H9 (cell line): ENCODE data around the gene LGALS7B. TPM values are rescaled to one million over a fixed set of nuclear protein-coding genes. Genes with fewer than 3 reads are reported as not detected.

ENCODE experiments used
- DNase-seq: peaks from one replicate; pipeline ENCODE4 v3.0.0-alpha.2; 2017
- H2AFZ ChIP-seq: one replicate; pipeline ENCODE4 v1.6.1; 2013; ENCODE audit warnings: mild to moderate bottlenecking, low read length, control low read depth, moderate library complexity
- H2AK5ac ChIP-seq: 2 replicates; pipeline ENCODE4 v1.6.1; 2013; ENCODE audit warnings: low read length, control low read depth, mixed read lengths; ENCODE audit not compliant: insufficient read length
- H2BK120ac ChIP-seq: one replicate; pipeline ENCODE4 v1.6.1; 2013; ENCODE audit warnings: low read depth, mild to moderate bottlenecking, low read length, control low read depth, inconsistent platforms; ENCODE audit not compliant: poor library complexity, severe bottlenecking
- H2BK12ac ChIP-seq: 2 replicates; pipeline ENCODE4 v1.6.1; 2013; ENCODE audit warnings: low read length, control low read depth, mixed read lengths, low read depth; ENCODE audit not compliant: insufficient read length
- H2BK15ac ChIP-seq: 2 replicates; pipeline ENCODE4 v1.6.1; 2013; ENCODE audit warnings: low read depth, low read length, control low read depth
- H2BK20ac ChIP-seq: one replicate; pipeline ENCODE4 v1.6.1; 2013; ENCODE audit warnings: low read depth, mild to moderate bottlenecking, low read length, control low read depth, inconsistent platforms; ENCODE audit not compliant: poor library complexity, severe bottlenecking
- H2BK5ac ChIP-seq: 2 replicates; pipeline ENCODE4 v1.6.1; 2013; ENCODE audit warnings: low read length, control low read depth, mixed read lengths; ENCODE audit not compliant: insufficient read length
- H3K14ac ChIP-seq: 2 replicates; pipeline ENCODE4 v1.6.1; 2013; ENCODE audit warnings: low read length, control low read depth; ENCODE audit not compliant: insufficient read depth
- H3K18ac ChIP-seq: 2 replicates; pipeline ENCODE4 v1.6.1; 2013; ENCODE audit warnings: low read depth, mild to moderate bottlenecking, mixed read lengths, low read length, control low read depth; ENCODE audit not compliant: insufficient read length
- H3K23ac ChIP-seq: 2 replicates; pipeline ENCODE4 v1.6.1; 2013; ENCODE audit warnings: low read length, control low read depth, mixed read lengths, low read depth; ENCODE audit not compliant: insufficient read length
- H3K23me2 ChIP-seq: 2 replicates; pipeline ENCODE4 v1.6.1; 2013; ENCODE audit warnings: low read depth, mild to moderate bottlenecking, mixed read lengths, low read length, control low read depth; ENCODE audit not compliant: insufficient read length, poor library complexity, severe bottlenecking
- H3K27ac ChIP-seq: 2 replicates; pipeline ENCODE4 v1.5.1; 2013; ENCODE audit warnings: low read length, control low read depth, mixed read lengths, low read depth; ENCODE audit not compliant: insufficient read length
- H3K27me3 ChIP-seq: 2 replicates; pipeline ENCODE4 v1.6.1; 2013; ENCODE audit warnings: low read length, control low read depth, inconsistent platforms; ENCODE audit not compliant: insufficient read depth
- H3K4ac ChIP-seq: 2 replicates; pipeline ENCODE4 v1.6.1; 2013; ENCODE audit warnings: low read depth, mild to moderate bottlenecking, control low read depth, inconsistent platforms, low read length, moderate library complexity
- H3K4me1 ChIP-seq: 2 replicates; pipeline ENCODE4 v1.6.1; 2013; ENCODE audit warnings: low read length, control low read depth, inconsistent platforms; ENCODE audit not compliant: insufficient read depth
- H3K4me2 ChIP-seq: 2 replicates; pipeline ENCODE4 v1.6.1; 2013; ENCODE audit warnings: low read length, control low read depth, mixed read lengths; ENCODE audit not compliant: insufficient read length, insufficient read depth
- H3K56ac ChIP-seq: 2 replicates; pipeline ENCODE4 v1.6.1; 2013; ENCODE audit warnings: low read depth, mild to moderate bottlenecking, mixed read lengths, low read length, control low read depth; ENCODE audit not compliant: insufficient read length
- H3K79me1 ChIP-seq: 2 replicates; pipeline ENCODE4 v1.6.1; 2013; ENCODE audit warnings: low read depth, mild to moderate bottlenecking, moderate library complexity, low read length, control low read depth, inconsistent platforms; ENCODE audit not compliant: insufficient read depth, poor library complexity, severe bottlenecking
- H3K79me2 ChIP-seq: 2 replicates; pipeline ENCODE4 v1.6.1; 2013; ENCODE audit warnings: low read length, control low read depth, inconsistent platforms; ENCODE audit not compliant: insufficient read depth
- H3K9ac ChIP-seq: 2 replicates; pipeline ENCODE4 v1.6.1; 2013; ENCODE audit warnings: low read length, control low read depth, mixed read lengths; ENCODE audit not compliant: insufficient read length; ENCODE audit errors: extremely low read depth
- H3K9me3 ChIP-seq: one replicate; pipeline ENCODE4 v1.6.1; 2013; ENCODE audit warnings: low read depth, low read length, inconsistent platforms; ENCODE audit not compliant: control insufficient read depth
- H3T11ph ChIP-seq: one replicate; pipeline ENCODE4 v1.6.1; 2013; ENCODE audit warnings: mild to moderate bottlenecking, low read length, control low read depth, inconsistent platforms
- H4K20me1 ChIP-seq: one replicate; pipeline ENCODE4 v1.6.1; 2013; ENCODE audit not compliant: control insufficient read depth, insufficient read length, insufficient read depth
- H4K5ac ChIP-seq: 2 replicates; pipeline ENCODE4 v1.6.1; 2013; ENCODE audit warnings: low read depth, mild to moderate bottlenecking, mixed read lengths, low read length, control low read depth; ENCODE audit not compliant: insufficient read length
- H4K8ac ChIP-seq: replicated peaks from 2 replicates; pipeline ENCODE4 v1.6.1; 2013; ENCODE audit warnings: low read length, control low read depth, mixed read lengths, low read depth; ENCODE audit not compliant: insufficient read length
- H4K91ac ChIP-seq: 2 replicates; pipeline ENCODE4 v1.6.1; 2013; ENCODE audit warnings: low read depth, mild to moderate bottlenecking, moderate library complexity, mixed read lengths, low read length, control low read depth; ENCODE audit not compliant: insufficient read length
- H3K27ac Mint-ChIP-seq, 3 experiments: 2 replicates in 2 of 3; 3 replicates in 1 of 3; pipeline ENCODE4 v1.8.0; 2020 to 2021; ENCODE audit warnings: mixed read lengths in 3 of 3, mild to moderate bottlenecking in 1 of 3, moderate library complexity in 1 of 3
- H3K27me3 Mint-ChIP-seq: 2 replicates; pipeline ENCODE4 v1.8.0; 2021; ENCODE audit warnings: low read depth, mild to moderate bottlenecking, moderate library complexity, mixed read lengths
- H3K36me3 Mint-ChIP-seq, 3 experiments: 2 replicates in 2 of 3; 3 replicates in 1 of 3; pipeline ENCODE4 v1.8.0; 2020 to 2021; ENCODE audit warnings: low read depth in 3 of 3, mixed read lengths in 3 of 3; ENCODE audit not compliant: insufficient read depth in 1 of 3
- H3K4me1 Mint-ChIP-seq, 2 experiments: 2 replicates each; pipeline ENCODE4 v1.8.0; 2020; ENCODE audit warnings: mixed read lengths in 2 of 2
- H3K4me3 Mint-ChIP-seq, 2 experiments: 2 replicates in 1 of 2; 3 replicates in 1 of 2; pipeline ENCODE4 v1.8.0; 2020 to 2021; ENCODE audit warnings: mild to moderate bottlenecking in 2 of 2, mixed read lengths in 2 of 2, moderate library complexity in 1 of 2
- H3K9me3 Mint-ChIP-seq, 2 experiments: 2 replicates in 1 of 2; 3 replicates in 1 of 2; pipeline ENCODE4 v1.8.0; 2020; ENCODE audit warnings: mild to moderate bottlenecking in 2 of 2, mixed read lengths in 2 of 2, moderate library complexity in 1 of 2
- WGBS: extraction: QIAGEN DNeasy Blood & Tissue Kit; methylation state at CpG from one replicate; pipeline ENCODE4 v1.1.7; 2013; ENCODE audit warnings: missing lambda C conversion rate, low lambda C conversion rate, mixed read lengths; ENCODE audit not compliant: insufficient read length; ENCODE audit errors: extremely low coverage; 5-methylcytosine and 5-hydroxymethylcytosine counted together
- total RNA-seq: library from RNA; stranded (reverse); gene quantifications from 2 replicates; pipeline ENCODE4 v1.2.1, GENCODE V29; 2021
- TF ChIP-seq, protein P1 (sequence below): fragments of 200-600 bp; sonication (generic); conservative IDR thresholded peaks from 3 replicates; pipeline ENCODE4 v1.8.0; 2021; ENCODE audit warnings: antibody characterized with exemption, mild to moderate bottlenecking

LGALS7B gene
- total RNA-seq, 1 experiment from 2014 or later = 0.90 TPM

DNA sequence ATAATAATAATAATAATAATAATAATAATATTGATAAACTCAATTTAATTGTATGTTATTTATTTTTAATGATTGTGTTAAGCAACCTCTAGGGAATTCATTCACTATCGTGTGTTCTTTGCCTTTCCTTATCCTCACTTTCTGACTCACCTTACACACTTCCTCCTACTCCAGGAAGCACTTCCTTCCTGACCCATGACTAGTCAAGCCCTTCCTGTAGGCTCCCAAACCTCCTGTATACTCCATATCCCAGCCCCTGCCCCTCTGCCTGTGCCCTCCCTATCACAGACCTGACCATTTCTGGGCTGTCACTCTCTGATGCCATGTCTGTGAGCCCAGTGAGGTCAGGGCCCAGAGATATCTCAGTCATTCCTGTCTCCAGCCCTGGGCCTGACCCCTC is 16.2 kb downstream of the LGALS7B start:
- Histone ChIP-seq H3K79me2 (no peaks in the 10 kb centered on the region), H2BK20ac (no peak overlapping the region), H3K14ac (no peak overlapping the region; the same call in 1 of the 2 replicates), H4K5ac (no peak overlapping the region), H2BK120ac (no peak overlapping the region), H4K20me1 (no peaks in the 10 kb centered on the region), H3K18ac (no peak overlapping the region), H3K27ac (no peak overlapping the region), H3K4me1 (no peaks in the 10 kb centered on the region), H3K23ac (no peak overlapping the region), H2BK5ac (no peak overlapping the region), H2BK15ac (no peak overlapping the region), H3K79me1 (no peaks in the 10 kb centered on the region), H2BK12ac (no peak overlapping the region), H3K27me3 (no peaks in the 10 kb centered on the region), H4K8ac (no peak overlapping the region), H3K9ac (no peak overlapping the region), H3K4ac (no peak overlapping the region; the same call in 1 of the 2 replicates), H3K23me2 (no peaks in the 10 kb centered on the region), H3K4me2 (no peak overlapping the region), H2AFZ (no peak overlapping the region), H3K56ac (no peak overlapping the region), H3K9me3 (no peaks in the 10 kb centered on the region), H3T11ph (no peak overlapping the region), H4K91ac (no peak overlapping the region), H2AK5ac (no peak overlapping the region)
- Mint-ChIP-seq H3K9me3 (peaks cover 0 to 3% of the 10 kb centered on the region in 2 experiments; a peak in 2 of 5 replicates), H3K36me3 (peaks cover 0 to 5% (median 2%) of the 10 kb centered on the region in 3 experiments; a peak in 3 of 7 replicates), H3K4me3 (peak overlapping the region in 1 of 2 experiments; percentile 25; a peak in 1 of 5 replicates), H3K27me3 (peaks cover 6% of the 10 kb centered on the region), H3K27ac (no peak overlapping the region), H3K4me1 (peaks cover 0 to 3% of the 10 kb centered on the region in 2 experiments; a peak in 1 of 4 replicates)
- TF ChIP-seq, protein P1, sequence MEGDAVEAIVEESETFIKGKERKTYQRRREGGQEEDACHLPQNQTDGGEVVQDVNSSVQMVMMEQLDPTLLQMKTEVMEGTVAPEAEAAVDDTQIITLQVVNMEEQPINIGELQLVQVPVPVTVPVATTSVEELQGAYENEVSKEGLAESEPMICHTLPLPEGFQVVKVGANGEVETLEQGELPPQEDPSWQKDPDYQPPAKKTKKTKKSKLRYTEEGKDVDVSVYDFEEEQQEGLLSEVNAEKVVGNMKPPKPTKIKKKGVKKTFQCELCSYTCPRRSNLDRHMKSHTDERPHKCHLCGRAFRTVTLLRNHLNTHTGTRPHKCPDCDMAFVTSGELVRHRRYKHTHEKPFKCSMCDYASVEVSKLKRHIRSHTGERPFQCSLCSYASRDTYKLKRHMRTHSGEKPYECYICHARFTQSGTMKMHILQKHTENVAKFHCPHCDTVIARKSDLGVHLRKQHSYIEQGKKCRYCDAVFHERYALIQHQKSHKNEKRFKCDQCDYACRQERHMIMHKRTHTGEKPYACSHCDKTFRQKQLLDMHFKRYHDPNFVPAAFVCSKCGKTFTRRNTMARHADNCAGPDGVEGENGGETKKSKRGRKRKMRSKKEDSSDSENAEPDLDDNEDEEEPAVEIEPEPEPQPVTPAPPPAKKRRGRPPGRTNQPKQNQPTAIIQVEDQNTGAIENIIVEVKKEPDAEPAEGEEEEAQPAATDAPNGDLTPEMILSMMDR = no peak
- no CpG with 5 or more reads among the region's 1 CpG for WGBS
- no peak for DNase-seq
